AG09319 (cell line): Measurements from ENCODE around the gene KCMF1.
A peak's percentile ranks its signal among the peaks of the same experiment; 100 is the strongest.

Experiments used
- DNase-seq: peaks from one replicate; pipeline ENCODE4 v3.0.0-alpha.2; 2010; ENCODE audit warnings: low read depth; ENCODE audit errors: extremely low read depth
- CTCF ChIP-seq: IDR thresholded peaks from 2 replicates; pipeline ENCODE4 v1.5.1; 2011; ENCODE audit warnings: low read depth, mild to moderate bottlenecking, inconsistent platforms, low read length, moderate library complexity

KCMF1 gene

DNA sequence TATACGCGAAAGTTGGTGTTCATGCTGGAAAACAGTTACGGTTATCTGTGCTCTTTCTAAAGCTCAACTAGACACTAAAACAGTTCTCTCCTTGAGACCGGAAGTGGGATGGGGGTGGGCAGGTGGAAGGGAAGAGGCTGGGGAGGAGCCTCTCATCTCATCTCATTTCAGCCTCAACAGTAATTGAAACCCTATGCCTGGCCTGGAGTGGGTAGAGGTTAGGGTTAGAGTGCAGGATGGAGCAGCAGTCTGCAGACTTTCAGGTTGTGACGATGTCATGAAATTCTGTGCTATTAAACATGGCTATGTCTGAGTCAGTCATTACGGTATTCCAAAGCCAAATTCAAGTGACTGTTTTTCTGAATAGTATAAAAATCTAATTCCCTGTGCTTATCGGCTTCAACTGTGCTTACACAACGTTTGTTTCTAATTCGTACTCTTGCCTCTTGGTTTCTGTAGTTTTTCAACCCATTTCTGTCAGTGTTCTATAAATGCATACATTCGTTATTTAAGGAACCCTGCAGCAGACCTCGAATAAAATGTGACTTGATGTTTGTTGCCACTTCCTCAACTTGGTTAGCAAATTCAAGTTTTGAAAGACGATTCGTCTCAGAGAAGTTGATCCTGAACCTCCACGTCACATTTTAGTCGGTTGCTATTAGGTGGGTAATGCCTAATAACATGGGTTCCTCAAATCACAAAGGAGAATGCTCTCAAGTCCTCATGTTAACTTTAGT, 86.4 kb downstream of the KCMF1 start:
- no peak for DNase-seq
- TF ChIP-seq CTCF, result no peak

- DNase-seq, result no peak
- TF ChIP-seq CTCF, result no peak
Observed at GRCh38 chr2:85061896-85062295, 90.9 kb downstream of the KCMF1 start.

GRCh38 chr2:85062565-85062964, 91.6 kb downstream of the KCMF1 start:
- peak; percentile 77 for DNase-seq
- TF ChIP-seq CTCF, result no peak

DNA sequence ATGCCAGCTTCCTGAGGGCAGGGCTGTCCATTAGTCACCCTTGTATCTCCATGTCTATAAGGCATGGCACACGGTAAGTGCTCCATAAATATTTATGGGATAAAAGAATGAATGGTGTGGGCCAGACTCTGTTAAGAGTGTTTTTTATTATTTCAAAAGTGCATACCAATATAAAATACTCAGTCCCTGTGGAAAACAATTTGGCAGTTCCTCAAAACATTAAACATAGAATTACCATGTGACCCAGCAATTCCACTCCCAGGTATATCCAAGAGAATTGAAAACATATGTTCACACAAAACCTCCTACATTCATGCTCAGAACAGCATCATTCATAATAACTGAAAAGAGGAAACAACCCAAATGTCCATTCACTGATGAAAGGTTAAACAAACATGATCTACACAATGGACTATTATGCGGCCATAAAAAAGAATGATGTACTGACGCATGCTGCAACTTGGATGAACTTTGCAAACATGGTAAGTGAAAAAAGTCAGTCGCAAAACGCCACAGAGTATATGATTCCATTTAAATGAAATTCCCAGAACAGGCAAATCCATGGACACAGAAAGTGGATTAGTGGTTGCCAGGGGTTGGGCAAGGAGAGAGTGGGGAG, 93.1 kb downstream of the KCMF1 start:
- TF ChIP-seq CTCF, result no peak
- no peak for DNase-seq

DNA sequence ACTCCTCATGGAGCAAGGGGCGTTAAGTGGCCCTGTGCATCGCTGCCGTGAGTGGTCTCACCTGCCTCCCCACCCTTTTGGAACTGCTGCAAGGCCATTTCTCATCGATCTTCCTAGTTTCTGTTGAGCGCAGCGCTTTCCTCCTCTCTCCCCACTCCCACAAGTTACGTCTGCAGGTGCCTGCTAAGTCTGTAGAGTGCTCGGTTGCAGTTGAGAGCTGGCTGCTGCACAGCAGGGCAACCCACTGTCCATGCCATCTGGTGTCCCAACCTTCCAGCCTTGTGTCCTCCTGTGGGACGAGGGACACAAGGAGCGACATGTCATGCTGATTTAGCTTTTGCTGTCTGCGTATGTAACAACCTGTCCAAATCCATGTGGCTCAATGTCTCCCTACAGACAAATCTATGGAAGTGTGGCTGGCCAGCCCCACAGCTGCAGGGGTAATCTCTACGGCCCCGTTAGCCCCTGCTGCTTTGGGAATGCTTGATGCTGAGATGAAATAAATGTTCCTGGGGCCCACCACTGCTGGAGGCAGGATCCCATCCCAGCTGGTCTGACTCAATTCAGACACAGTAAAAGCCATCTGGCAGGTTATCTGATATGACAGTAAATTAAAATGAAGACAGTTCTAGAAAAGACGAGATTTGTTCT, 94.1 kb downstream of the KCMF1 start:
- TF ChIP-seq CTCF, result no peak
- no peak for DNase-seq

DNA sequence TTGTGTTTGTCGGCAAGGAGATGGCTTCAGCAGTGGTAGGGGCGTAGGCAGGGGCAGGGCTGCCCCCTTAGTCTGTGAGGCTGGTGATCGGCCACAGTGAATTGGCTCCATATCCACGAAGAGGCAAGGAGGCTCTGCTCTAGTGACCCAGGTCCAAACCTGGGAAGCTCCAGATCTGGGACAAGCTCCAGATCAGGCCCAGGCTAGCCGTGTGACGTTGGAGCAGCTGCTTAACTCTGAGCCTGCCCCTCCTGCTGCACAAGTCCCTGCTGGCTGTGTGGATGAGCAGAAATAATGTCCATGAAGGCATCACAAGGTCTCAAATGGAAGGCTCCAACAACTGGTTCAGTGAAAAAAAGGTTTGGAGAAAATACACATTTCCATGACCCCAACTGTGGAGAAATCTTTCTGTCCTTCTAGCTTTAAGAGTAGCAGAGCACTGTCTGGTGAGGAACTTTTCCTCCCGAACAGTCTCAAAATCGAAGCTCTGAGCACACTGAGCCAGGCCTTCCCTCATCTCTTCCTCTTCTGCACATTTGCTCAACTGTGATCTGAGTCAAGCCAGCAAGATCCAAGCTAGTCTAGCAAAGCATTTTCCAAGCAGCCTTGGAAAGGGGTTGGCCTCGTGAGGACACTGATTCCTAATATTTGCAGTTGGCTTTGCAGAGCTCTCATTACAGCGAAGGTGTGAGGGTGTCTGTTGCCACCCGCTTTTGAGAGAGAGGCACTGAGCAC, 95.2 kb downstream of the KCMF1 start:
- no peak for DNase-seq
- no peak for TF ChIP-seq CTCF
